Stimulated activated CD4-positive, alpha-beta T cell treated with anti-CD3 and anti-CD28 coated beads, Interleukin-15, amount 100 ng/mL, for 48 hours (primary cell): ENCODE data around the gene RSRC1.
"Not testable (repeated sequence)": the region's sequence is repeated elsewhere in the genome, so short reads cannot be mapped to it uniquely, and the experiment has no call there.

Source experiments
- DNase-seq, 2 donors: peaks; one replicate each; pipeline ENCODE4 v3.0.0-alpha.2; 2020; ENCODE audit warnings: low read depth in 2 of 2

Gene RSRC1

DNA sequence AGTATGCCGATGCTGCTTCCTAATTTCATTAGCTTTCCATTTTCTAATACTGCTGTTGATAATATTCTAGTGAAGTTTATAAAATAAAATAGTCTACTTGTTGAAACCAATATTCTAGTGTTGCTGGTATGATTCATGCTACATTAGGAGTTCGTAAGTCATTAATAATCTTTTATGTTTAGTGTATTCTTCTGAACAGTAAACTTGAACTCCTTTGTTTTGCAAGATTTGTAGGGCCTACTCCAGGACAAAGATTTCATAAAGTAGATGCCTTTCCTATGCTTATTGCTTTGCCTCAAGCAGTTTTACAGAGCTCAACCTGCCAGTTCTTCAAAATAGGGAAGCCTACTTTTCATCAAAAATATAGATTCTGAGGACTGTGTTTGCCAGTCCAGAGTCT is 111.5 kb downstream of the RSRC1 start:
- DNase-seq = no peak

DNA sequence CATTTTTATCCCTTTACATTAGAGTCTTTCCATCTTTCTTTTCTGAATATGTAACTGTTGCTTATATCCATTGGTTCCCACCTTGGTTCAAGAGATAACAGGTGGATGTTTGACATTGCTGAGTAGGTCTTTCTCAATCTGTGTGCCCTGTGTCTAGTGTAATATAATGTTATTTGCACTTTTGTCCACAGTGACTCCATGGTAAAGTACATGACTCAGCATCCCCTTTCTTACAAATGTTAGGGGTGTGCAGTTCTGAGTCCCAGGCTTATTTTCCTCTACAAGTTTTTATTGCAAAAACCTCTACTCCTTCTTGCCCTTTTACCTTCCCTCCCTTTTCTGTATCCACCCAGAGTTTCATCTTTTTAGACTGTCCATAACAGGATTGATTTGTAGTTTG is 116.5 kb downstream of the RSRC1 start:
- DNase-seq = no peak

GRCh38 chr3:158228942-158229341 is 119.1 kb downstream of the RSRC1 start:
- not testable (repeated sequence) for DNase-seq

DNA sequence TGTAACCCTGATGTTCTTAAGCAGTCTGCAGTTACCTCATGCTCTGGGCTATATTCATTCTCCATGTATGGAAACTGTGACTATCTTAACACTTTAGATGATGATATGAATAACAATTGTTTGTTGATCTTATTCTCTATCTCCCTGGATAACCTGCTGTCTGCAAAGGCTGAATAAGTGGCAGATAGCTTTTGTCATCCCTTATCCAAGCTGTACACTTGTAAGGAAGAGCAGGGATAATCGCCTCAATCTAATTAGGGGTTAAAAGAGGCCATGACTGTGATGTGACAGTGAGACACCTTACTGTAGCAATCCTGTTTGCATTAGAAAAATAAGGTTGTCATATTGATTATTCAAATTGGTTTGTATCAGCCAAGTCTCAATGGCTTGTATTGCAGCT is 123.9 kb downstream of the RSRC1 start:
- DNase-seq = no peak

DNA sequence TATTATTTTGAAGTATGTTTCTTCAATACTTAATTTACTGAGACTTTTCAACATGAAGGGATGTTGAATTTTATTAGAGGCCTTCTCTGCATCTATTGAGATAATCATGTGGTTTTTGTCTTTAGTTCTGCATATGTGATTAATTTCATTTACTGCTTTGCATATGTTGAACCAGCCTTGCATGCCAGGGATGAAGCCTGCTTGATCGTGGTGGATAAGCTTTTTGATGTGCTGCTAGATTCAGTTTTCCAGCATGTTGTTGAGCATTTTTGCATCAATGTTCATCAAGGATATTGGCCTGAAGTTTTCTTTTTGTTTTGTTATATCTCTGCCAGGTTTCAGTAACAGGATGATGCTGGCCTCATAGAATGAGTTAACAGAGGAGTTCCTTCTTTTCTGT is 134.4 kb downstream of the RSRC1 start:
- no peak for DNase-seq

- no peak for DNase-seq
Measured at GRCh38 chr3:158247288-158247687, 137.4 kb downstream of the RSRC1 start.

DNA sequence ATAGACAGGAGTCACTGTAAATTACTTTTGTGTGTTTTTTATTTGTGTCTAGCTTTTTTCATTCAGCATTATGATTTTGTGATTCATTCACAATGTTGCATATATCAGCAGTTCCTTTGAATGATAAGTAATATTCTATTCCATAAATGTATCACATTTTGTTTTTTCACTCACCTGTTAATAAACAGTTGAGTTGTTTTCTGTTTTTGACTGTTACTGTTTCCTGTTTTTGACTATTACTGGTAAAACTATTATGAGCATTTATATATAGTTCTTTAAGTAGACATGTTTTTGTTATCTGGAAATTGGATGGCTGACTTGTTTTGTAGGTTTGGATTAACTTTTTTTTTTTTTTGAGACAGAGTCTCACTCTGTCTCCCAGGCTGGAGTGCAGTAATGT is 138.4 kb downstream of the RSRC1 start:
- DNase-seq = no peak

- no peak for DNase-seq
Measured at GRCh38 chr3:158249183-158249582, 139.3 kb downstream of the RSRC1 start.

DNA sequence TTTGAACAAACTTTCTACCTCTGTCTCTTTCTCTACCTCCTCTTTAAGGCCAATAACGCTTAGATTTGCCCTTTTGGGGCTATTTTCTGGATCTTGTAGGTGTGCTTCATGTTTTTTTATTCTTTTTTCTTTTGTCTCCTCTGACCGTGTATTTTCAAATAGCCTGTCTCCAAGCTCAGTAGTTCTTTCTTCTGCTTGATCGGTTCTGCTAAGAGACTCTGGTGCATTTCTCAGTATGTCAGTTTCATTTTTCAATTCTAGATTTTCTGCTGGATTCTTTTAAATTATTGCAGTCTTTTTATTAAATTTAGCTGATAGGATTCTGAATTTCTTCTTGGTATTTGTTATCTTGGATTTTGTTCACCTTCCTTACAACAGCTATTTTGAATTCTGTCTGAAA is 148.7 kb downstream of the RSRC1 start:
- no peak for DNase-seq

DNA sequence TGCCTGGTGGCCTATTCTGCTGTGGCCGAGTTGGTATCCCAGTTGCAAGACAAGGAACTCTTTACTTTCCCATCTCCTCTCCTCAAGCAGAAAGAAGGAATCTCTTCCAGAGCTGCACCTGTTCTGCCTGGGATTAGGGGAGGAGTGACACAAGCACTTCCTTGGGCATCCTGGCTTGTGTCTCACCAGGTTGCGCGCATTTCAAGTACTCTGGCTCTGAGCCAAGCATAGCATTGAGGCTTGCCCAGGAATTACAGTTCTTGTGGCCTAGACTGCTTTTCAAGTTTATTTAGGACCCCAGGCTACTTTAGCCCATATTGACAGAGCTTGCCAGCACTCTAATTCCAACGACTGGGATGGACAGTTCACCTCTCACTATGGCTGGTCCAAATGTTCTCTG is 150.5 kb downstream of the RSRC1 start:
- DNase-seq = no peak

DNA sequence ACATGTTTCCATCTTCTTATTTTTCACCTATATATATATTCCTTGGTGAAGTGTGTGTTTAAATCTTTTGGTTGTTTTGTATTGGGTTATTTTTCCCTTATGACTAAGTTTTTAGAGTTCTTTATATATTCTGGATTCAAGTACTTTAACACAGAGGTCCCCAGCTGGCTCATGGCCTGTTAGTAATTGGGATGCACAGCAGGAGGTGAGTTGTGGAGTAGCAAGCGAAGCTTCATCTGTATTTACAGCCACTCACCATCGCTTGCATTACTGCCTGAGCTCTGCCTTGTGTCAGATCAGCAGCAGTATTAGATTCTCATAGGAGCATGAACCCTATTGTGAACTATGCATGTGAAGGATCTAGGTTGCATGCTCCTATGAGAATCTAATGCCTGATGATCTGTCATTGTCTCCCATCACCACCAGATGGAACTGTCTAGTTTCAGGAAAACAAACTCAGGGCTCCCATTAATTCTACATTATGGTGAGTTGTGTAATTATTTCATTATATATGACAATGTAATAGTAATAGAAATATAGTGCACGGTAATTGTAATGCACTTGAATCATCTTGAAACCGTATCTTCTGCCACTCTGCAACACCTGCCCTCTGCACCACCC is 151.6 kb downstream of the RSRC1 start:
- no peak for DNase-seq

GRCh38 chr3:158264894-158265293 is 155.0 kb downstream of the RSRC1 start:
- DNase-seq = no peak

DNA sequence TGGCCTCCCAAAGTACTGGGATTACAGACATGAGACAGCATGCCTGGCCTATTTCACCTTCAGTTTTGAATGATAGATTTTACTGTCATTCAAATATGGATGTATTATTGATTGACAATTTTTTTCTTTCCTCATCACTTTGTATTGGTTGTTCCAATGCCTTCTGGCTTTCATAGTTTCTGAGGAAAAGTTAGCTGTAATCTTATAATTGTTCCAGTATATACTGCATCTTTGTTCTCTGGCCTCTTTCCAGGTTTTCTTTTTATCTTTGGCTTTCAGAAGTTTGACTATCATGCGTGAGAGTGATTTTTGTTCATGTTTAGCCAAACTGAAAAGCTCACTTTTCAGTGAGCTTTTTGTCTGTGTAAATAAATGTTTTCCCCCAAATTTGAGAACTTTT is 157.1 kb downstream of the RSRC1 start:
- DNase-seq = no peak

DNA sequence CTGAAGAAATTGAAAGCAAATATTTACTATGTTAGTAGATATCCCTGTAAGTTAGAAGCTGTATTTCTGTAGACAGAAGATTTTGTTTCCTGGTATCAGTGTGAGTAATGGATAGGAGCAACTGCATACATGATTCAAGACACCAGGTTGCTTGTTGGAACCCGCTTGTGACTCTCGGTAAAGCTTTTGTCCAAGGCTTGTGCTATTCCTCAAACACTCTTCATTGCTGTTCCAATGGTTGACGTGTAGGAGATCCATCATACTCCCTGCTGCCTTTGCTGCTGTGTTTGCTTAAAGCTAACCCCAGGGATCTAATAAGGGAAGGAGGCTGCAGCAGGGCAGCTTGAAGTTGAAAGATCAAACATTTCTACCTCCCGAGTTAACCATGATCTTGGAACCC is 160.1 kb downstream of the RSRC1 start:
- no peak for DNase-seq

- no peak for DNase-seq
Measured at GRCh38 chr3:158272081-158272480, 162.2 kb downstream of the RSRC1 start.

DNA sequence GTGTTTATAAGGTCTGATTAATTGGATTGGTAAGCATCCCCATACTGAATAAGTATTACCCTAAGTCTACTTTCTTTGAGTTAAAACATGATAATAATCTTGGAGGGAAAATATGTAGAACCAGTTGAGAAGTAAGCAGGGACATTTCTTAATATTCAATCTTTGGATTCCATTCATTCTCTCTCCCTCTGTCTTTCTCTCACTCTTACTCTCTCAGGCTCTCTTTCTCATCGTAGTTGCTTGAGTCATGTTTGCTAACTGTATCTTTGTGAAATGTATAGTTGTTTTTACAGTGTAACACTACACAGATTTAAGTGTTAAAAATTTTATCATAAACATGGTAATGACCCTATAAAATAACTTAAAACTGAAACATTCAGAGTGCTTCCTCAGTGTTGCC is 163.8 kb downstream of the RSRC1 start:
- no peak for DNase-seq

GRCh38 chr3:158278187-158278586 is 168.3 kb downstream of the RSRC1 start:
- no peak for DNase-seq

- DNase-seq = no peak
Measured at GRCh38 chr3:158279609-158280008, 169.7 kb downstream of the RSRC1 start.

- DNase-seq = no peak
Measured at GRCh38 chr3:158295771-158296170, 185.9 kb downstream of the RSRC1 start.

DNA sequence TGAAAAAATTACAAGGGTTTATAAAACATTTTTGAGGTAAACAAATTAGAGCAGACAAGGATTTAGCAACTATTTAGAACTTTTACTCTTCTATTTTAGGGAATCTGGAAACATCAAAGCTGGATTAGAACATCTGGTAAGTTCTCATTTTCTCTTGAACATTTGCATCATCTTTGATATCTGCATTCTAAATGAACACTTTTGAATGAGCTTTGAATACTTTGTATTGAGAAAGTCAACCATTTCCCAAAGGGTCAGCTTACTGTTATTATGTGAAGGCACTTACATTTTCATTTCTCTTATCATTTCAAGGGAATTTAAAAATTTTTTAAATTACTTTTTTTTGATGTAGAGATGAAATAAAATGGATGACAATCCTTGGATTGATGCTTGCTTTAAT is 188.1 kb downstream of the RSRC1 start:
- DNase-seq = no peak

GRCh38 chr3:158308236-158308928 is 198.5 kb downstream of the RSRC1 start:
- DNase-seq = no peak

GRCh38 chr3:158312560-158313141 is 202.8 kb downstream of the RSRC1 start:
- DNase-seq = no peak

DNA sequence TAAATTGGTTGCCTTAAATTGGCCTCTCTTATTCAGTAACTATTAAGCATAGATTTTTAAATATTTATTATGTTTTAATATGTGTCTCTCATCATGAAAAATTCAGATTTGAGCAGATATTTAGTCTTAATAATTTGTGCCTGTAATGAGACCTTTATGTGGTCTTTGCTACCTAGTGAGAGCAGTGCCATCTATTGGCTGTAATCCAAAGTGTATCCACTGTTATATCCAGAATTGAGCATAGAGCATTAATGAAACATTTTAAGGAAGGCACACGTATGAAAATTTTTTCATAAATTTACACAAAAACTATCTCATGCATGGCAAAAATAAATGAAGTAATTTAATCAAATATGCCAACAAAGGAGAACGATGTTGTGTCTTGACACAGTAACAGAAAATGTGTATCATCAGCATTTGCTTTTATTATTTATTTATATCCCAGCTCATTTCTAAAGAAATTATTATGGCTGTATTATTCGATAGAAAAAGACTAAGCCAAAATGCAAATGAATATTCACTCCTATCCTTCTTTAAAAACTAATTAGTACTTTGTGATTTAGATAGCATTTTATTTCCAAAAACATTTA is 203.5 kb downstream of the RSRC1 start:
- no peak for DNase-seq
